Measurements from ENCODE around the gene SACM1L.

Gene SACM1L

DNA sequence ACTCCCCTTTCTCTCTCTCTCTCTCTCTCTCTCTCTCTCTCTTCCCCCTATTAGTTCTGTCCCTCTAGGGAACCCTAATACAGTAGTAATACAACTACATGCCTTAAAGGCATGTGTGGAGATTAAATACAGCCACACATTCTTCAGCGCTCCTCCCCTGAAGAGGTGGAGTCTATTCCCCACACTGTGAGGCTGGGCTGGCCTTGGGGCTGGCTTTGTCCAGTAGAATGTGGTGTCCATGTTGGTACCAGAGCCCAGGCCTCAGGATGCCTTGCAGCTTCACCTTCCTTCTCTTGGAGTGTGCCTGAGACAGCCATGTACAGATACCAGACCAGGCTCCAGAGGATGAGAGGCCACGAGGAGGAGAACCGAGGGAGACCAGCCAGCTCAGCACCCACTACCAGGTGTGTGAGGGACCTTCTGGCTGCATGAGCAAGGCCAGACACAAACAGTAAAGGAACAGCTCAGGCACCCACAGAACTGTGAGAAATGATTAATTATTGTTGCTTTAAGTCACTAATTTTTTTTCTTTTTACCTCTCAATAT, 96.5 kb downstream of the SACM1L start:
- no peak for DNase-seq (ENCODE audit: low spot score)

GRCh38 chr3:45786801-45787495, 97.8 kb downstream of the SACM1L start:
- DNase-seq (ENCODE audit: low spot score) = no peak

- no peak for DNase-seq (ENCODE audit: low spot score)
Observed at GRCh38 chr3:45787551-45787950, 98.4 kb downstream of the SACM1L start.

DNA sequence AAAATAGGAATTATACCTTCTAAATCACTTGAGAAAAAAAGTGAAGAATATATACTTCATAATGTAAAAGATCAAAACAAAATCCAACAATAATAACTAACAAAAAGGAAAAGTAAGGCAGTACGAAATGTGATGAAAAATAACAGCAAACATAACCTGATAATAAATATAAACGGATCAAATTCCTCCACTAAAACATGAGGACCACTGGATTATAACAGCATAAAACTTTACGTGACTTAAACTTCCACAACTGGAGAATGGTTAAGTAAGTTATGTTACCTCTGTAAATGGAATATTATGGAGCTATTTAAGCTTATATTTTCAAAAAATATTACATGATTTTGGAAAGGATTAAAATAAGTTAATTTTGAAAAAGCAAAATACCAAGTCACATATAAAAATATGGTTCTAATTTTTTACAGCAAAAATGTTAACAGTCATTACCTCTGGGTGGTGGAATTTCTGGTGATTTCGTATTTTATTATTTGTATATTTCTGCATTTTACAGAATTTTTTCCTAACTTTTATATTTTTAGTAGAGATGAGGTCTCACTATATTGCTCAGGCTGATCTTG, 100.1 kb downstream of the SACM1L start:
- DNase-seq (ENCODE audit: low spot score) = no peak

GRCh38 chr3:45790596-45790995, 101.4 kb downstream of the SACM1L start:
- no peak for DNase-seq (ENCODE audit: low spot score)

DNA sequence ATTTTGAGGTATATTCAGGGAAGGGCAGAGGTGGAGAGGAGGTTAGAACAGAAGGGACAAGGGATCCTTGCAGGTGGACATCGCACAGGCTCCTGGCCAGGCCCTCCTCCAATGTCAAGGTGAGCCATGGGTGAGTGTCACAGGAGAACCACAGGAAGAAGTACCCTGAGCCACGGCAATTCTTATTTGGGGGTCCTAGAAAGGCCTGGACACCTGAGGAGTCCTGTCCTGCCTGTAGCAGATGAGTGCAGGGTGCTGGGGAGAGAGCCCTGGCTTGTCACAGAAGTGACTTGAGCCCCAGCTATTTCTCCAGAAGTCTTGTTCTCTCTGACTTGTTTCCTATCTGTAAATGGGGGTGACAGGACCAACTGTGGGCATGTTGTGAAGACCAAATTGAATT, 102.8 kb downstream of the SACM1L start:
- DNase-seq (ENCODE audit: low spot score) = no peak

DNA sequence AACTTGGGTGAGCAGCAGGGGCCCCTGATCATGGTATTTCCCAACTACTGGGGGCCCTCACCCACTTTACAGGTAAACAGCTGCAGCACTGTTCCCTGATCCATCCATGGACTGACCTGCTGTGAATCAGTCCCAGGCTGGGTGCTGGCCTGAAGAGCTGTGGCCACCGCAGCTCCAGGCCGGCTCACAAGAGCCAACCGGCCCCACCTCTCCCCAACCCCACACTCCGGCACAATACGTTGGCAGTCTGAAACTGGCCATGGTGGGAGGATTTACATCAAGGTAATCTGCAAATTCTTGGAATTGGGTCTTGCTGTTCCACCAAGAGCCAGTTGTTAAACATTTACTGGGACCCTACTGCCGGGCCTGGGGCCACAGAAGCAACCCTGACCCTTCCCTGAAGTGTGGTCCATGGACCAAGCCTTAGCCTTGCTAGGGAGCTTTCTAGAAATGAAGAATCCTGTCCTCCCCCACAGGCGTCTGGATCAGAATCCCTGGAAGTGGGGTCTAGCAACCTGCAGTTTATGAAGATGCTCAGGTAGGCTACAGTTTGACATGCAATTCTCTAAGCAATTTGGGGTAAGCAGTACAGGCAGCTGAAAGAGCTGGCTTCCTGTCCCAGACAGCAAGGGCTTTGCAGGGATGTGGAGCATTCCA, 103.4 kb downstream of the SACM1L start:
- DNase-seq (ENCODE audit: low spot score) = no peak

- DNase-seq (ENCODE audit: low spot score) = no peak
Observed at GRCh38 chr3:45793482-45794176, 104.4 kb downstream of the SACM1L start.

DNA sequence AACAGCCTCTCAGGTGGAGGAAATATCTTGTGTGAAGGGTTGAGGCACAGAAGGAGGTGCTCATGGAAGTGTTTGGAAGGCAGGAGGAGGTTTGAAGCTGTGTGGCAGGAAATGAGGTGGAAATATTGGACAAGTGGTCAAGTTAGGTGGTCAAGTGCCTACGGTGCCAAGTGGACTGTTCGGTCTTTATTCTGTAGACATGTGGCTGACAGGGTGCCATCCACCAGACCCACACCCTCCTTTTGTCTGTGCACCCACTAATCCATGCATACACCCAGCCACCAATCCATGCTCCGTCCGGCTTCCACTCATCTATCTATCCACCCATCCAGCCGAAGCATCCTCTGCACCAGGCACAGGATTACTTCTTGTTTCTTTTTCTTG, 105.0 kb downstream of the SACM1L start:
- no peak for DNase-seq (ENCODE audit: low spot score)

- no peak for DNase-seq (ENCODE audit: low spot score)
Observed at GRCh38 chr3:45794660-45795059, 105.5 kb downstream of the SACM1L start.

Small RNAs within 50 kb of the gene (small RNA-seq; reads per million reads assigned to genes)
- 0 to 0.09 reads per million in 2 experiments for gene RN7SL145P
